ENCODE results near the gene JADE1.

The JADE1 gene

DNA sequence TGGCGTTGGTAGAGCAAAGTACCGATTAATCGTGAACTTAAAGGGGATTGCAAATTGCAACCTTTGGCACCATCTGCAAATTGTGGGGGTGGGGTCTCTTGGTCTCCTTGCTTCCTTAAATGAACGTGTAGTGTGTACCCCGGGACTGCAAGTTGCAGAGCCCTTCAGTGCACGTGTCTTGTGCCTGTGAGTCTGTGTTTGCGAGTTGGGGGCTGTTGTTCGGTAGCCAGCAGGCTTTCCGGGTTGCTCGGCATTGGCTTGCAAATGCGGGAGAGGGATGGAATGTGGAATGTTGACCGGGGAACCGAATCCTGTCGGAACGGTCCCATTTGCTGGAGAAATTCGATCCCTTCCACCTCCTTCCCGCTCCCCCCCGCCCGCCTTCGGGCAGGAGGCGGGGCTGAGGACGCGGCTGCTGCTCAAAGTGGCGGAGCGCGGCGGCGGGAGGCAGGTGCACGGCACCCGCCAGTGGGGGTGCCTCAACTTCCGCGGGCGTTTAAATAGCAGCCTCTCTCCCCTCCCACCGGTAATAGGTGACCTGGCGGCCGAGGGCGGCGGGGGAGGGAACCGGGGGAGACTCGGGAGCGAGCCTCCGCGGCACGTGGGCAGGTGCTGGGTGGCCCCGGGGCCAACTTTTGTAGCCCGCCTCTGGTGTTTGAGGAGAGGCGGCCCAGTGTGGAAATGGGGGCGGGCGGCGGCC, 1.5 kb downstream of the JADE1 start:
- DNase-seq (ENCODE audit: low spot score) = peak; percentile 84

- DNase-seq (ENCODE audit: low spot score) = peak; percentile 79
Measured at GRCh38 chr4:128811571-128812441, 2.3 kb downstream of the JADE1 start.

GRCh38 chr4:128812442-128813235, 3.1 kb downstream of the JADE1 start:
- DNase-seq (ENCODE audit: low spot score) = peak; percentile 30

- DNase-seq (ENCODE audit: low spot score) = no peak
Measured at GRCh38 chr4:128813965-128814364, 4.5 kb downstream of the JADE1 start.

DNA sequence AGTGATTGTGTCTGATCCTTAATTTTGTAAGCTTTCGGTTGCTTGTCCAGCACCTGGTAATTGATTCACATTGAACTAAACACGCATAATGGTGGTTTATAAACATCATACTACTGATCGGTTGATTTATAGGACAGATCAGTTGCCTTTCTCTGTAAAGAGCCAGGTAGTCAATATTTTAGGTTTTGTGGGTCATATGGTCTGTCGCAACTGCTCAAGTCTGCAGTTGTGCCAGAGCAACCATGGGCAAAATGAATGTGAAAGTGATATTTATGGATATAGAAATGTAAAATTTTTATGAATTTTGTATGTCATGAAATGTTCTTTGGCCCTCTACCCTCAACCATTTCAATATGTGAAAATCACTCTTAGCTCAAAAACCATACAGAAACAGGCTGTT, 8.9 kb downstream of the JADE1 start:
- no peak for DNase-seq (ENCODE audit: low spot score)

DNA sequence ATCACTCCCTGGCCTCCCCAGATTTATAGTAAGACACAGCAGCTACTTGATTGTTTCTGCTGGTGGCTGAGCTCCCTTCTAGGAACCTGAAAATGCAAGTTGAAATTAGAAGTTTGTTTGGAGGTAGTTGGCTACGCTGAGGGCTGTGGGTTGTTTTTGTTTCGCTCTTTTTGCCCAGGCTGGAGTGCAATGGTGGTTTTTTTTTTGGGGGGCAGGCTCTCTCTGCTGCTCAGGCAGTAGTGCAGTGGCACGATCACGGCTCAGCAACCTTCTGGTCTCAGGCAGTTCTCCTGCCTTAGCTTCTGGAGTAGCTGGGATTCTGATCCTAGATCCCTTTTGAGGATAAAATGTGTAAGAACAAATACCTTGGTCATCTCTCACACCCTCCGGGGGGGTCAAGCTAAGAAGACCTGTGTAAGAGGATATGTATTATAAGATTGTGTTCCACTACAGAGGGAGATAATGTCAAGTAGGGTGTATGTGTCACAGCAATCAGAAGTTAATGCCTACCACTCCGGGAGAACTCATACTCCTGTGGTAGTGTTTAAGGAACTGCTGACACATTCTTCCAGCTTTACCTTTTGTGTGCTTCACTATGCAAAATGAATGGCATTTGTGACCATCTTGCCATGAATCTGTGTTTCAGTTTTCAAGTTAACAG, 9.7 kb downstream of the JADE1 start:
- DNase-seq (ENCODE audit: low spot score) = no peak

DNA sequence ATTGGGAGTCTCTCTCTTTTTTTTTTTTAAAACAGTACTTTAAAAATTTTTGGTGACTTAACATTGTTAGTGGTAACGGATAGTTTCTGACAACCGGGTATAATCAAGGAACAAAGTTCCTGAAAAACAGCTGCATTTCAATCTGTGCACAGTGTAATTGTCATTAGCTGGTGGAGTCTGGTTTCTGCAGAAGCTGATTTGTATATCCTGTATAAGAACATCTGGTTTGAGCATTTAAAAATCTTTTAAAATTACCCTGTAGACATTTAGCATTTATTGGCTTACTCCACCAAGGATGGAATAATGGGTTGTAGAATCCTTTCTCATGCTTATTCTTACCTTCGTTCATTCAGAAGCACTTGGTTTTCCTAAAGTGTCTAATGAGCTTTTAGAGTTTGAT, 11.2 kb downstream of the JADE1 start:
- no peak for DNase-seq (ENCODE audit: low spot score)

DNA sequence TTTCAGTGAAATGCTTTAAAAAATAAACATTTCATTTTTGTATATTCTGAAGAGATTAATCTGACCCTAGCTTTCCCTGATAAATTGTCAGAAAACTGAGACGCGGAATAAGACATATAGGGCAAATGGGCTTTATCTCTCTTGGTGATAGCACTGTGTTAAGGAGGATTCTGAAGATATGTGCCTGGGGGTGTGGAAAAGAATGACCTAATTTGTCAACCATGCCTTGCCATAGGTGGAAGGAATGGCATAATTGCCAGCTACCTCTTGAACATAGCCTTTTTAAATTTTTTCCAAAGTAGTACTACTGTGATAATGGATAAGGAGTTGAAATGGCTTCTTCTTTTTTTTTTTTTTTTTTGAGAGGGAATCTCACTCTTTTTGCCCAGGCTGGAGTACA, 11.7 kb downstream of the JADE1 start:
- no peak for DNase-seq (ENCODE audit: low spot score)

GRCh38 chr4:128823025-128823661, 13.6 kb downstream of the JADE1 start:
- DNase-seq (ENCODE audit: low spot score) = no peak

- DNase-seq (ENCODE audit: low spot score) = no peak
Measured at GRCh38 chr4:128825226-128825625, 15.7 kb downstream of the JADE1 start.

DNA sequence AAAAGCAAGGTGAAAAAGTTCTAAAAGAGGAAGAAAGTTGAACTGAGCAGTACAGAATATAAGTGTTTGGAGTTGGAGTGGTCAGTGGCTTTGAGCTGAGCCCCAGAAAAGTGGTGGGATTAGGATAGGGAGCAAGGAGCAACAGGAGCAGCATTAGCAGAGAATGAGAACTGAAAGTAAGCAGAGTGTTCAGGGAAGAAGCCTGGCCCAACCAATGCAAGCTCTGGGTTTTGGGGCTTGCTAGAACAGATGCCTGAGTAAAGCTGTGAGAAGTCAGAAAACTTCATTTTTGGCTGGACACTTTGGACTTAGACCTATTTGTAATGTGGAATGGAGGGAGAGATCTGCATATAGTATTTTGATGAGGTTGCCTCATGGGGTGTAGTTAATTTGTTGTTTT, 17.8 kb downstream of the JADE1 start:
- no peak for DNase-seq (ENCODE audit: low spot score)

GRCh38 chr4:128830906-128831503, 21.5 kb downstream of the JADE1 start:
- DNase-seq (ENCODE audit: low spot score) = no peak

GRCh38 chr4:128831531-128832242, 22.2 kb downstream of the JADE1 start:
- no peak for DNase-seq (ENCODE audit: low spot score)

- DNase-seq (ENCODE audit: low spot score) = no peak
Measured at GRCh38 chr4:128832243-128832625, 22.7 kb downstream of the JADE1 start.

DNA sequence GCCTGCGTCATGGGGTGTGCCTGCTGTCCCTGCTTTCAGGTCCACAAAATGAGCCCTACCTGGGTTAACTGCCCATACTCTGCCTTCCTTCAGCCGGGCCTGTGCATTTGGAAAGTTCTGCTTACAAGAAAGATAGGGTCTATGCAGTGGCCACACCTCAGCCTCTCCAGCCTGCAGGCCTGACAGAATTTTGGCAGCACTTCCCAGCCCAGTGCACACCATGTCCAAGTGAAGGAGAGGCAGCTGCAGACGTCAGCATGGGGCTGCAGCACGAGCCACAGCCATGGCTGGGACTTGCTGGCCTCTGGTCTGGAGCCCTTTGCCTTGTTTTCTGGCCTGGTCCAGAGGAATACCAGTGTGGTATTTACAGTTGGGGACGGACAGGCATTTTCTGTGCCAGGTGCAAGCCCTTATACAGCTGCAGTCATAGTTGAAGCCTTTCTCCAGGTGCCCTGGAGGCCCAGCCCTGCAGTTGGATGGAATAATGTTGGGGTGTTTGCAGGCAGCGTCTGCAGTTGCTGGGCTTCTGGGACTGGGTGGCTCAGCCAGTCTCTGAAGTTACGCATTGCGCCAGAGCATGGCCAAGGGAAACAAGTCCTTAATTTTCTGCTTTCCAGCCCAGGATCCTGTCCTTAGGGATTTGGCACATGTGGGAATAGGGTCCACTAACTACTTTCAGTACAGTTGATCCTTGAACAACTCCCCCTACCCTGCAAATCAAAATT, 26.2 kb downstream of the JADE1 start:
- no peak for DNase-seq (ENCODE audit: low spot score)

DNA sequence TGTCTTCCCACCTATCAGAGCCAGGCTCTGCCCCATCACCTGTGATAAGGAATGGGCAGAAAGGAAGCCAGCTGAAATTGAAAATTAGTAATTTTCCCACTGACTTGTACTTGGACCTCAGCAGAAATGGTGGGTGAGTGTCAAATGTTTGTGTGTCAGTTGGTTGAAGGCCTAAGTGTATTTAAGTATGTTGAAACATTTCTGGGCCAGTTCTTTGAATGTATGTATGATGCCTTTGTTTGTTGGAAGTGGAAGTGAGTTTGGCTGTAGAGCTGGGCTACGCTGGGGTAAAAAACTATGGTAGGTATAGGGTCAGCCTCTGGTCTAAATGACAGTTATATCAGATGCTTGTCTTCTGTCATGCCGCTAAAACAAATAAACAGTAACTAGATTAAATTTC, 27.7 kb downstream of the JADE1 start:
- no peak for DNase-seq (ENCODE audit: low spot score)

- DNase-seq (ENCODE audit: low spot score) = no peak
Measured at GRCh38 chr4:128837679-128838078, 28.2 kb downstream of the JADE1 start.

DNA sequence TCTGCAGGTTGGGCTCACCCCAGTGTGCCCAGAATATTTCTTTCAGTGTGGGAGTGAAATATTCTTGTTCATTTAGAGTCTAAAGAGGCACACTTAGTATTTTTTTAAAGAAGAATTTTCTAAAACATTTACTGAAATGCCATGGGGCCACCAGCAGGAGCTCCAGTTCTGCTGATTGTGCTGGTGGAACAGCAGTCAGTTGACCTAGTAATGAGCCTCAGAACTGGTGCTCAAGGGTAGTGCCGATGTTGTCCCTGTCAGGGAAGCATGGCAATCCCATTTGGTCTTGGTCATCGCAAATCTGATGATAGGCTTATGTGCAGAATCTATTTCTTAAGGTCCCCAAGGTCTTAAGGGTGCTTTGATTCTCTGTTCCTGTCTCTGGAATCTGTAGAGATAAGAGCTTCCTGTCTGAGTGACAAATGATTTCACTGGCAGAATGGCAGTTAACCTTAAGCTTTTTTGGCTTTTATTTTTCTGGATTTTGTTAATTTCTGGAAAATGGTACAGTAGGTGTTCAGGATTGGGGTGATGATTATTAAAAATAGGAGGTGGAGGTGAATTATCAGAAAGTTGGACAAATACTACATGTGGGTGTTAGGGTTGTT, 31.3 kb downstream of the JADE1 start:
- no peak for DNase-seq (ENCODE audit: low spot score)

- DNase-seq (ENCODE audit: low spot score) = no peak
Measured at GRCh38 chr4:128841402-128841801, 31.9 kb downstream of the JADE1 start.

Measured in CD4-positive, alpha-beta T cell treated with Interleukin-15 for 4 hours (primary cell).